Measurements from ENCODE around the gene HOXA4.

GRCh38 chr7:27140126-27140857 lies 9.7 kb upstream of the HOXA4 start:
- TF ChIP-seq CTCF (conservative IDR thresholded peaks at IDR 0.05; ENCODE audit: low read depth in 2 of 2) (no peak), POLR2AphosphoS5 (IDR thresholded peaks at IDR 0.05; ENCODE audit: low read depth) (no peak), CREB1 (CRISPR knock-in tag; IDR thresholded peaks at IDR 0.05; ENCODE audit: low read depth) (no peak), EZH2 (IDR thresholded peaks at IDR 0.05; ENCODE audit: low read depth, unreplicated experiment) (peak; percentile 62), EZH2phosphoT487 (IDR thresholded peaks at IDR 0.05; ENCODE audit: unreplicated experiment) (no peak), ZNF114 (CRISPR knock-in tag; IDR thresholded peaks at IDR 0.05) (no peak), NANOG (IDR thresholded peaks at IDR 0.05; ENCODE audit: borderline replicate concordance) (no peak), JUNB (IDR thresholded peaks at IDR 0.05; ENCODE audit: unreplicated experiment) (no peak), ZNF331 (CRISPR knock-in tag; IDR thresholded peaks at IDR 0.05; ENCODE audit: low read depth) (no peak)
- TF ChIP-seq, protein P1, sequence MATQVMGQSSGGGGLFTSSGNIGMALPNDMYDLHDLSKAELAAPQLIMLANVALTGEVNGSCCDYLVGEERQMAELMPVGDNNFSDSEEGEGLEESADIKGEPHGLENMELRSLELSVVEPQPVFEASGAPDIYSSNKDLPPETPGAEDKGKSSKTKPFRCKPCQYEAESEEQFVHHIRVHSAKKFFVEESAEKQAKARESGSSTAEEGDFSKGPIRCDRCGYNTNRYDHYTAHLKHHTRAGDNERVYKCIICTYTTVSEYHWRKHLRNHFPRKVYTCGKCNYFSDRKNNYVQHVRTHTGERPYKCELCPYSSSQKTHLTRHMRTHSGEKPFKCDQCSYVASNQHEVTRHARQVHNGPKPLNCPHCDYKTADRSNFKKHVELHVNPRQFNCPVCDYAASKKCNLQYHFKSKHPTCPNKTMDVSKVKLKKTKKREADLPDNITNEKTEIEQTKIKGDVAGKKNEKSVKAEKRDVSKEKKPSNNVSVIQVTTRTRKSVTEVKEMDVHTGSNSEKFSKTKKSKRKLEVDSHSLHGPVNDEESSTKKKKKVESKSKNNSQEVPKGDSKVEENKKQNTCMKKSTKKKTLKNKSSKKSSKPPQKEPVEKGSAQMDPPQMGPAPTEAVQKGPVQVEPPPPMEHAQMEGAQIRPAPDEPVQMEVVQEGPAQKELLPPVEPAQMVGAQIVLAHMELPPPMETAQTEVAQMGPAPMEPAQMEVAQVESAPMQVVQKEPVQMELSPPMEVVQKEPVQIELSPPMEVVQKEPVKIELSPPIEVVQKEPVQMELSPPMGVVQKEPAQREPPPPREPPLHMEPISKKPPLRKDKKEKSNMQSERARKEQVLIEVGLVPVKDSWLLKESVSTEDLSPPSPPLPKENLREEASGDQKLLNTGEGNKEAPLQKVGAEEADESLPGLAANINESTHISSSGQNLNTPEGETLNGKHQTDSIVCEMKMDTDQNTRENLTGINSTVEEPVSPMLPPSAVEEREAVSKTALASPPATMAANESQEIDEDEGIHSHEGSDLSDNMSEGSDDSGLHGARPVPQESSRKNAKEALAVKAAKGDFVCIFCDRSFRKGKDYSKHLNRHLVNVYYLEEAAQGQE (IDR thresholded peaks at IDR 0.05; ENCODE audit: unreplicated experiment), result no peak

All from GM23338 (cell line).